Measurements from ENCODE around the gene LRRC42.
"Not testable (repeated sequence)": the region's sequence is repeated elsewhere in the genome, so short reads cannot be mapped to it uniquely, and the experiment has no call there.

The LRRC42 gene

GRCh38 chr1:54001591-54001990 lies 55.4 kb downstream of the LRRC42 start:
- Histone ChIP-seq H3K4me1 (ENCODE audit: low read depth, poor library complexity, severe bottlenecking) (no peaks in the 10 kb centered on the region), H2AFZ (ENCODE audit: low read depth) (no peak overlapping the region)
- no peak for TF ChIP-seq CTCF (conservative IDR thresholded peaks at IDR 0.05; ENCODE audit: low read depth, low read length)

GRCh38 chr1:54002544-54003248 lies 56.5 kb downstream of the LRRC42 start:
- TF ChIP-seq CTCF (conservative IDR thresholded peaks at IDR 0.05; ENCODE audit: low read depth, low read length), result no peak
- Histone ChIP-seq H2AFZ (ENCODE audit: low read depth) (no peak overlapping the region), H3K4me1 (ENCODE audit: low read depth, poor library complexity, severe bottlenecking) (no peaks in the 10 kb centered on the region), H3K4me3 (IDR thresholded peaks at IDR 0.05; ENCODE audit: insufficient read depth, low read depth, low read length) (no peak overlapping the region), H3K27ac (no peak overlapping the region), H3K79me2 (ENCODE audit: insufficient read depth, low read depth) (no peaks in the 10 kb centered on the region), H3K36me3 (ENCODE audit: insufficient read depth) (no peaks in the 10 kb centered on the region), H3K4me2 (no peak overlapping the region), H4K20me1 (ENCODE audit: insufficient read depth) (no peaks in the 10 kb centered on the region), H3K9ac (no peak overlapping the region), H3K27me3 (ENCODE audit: insufficient read depth, low read depth) (no peaks in the 10 kb centered on the region; the same call in 1 of the 2 replicates)

More at GRCh38 chr1:54001591-54001990, 55.4 kb downstream of the LRRC42 start:
- Histone ChIP-seq H3K9ac (no peak overlapping the region), H3K4me3 (IDR thresholded peaks at IDR 0.05; ENCODE audit: insufficient read depth, low read depth, low read length) (no peak overlapping the region), H3K4me2 (no peak overlapping the region), H3K27me3 (ENCODE audit: insufficient read depth, low read depth) (no peaks in the 10 kb centered on the region; the same call in 1 of the 2 replicates), H3K36me3 (ENCODE audit: insufficient read depth) (no peaks in the 10 kb centered on the region), H3K79me2 (ENCODE audit: insufficient read depth, low read depth) (no peaks in the 10 kb centered on the region), H4K20me1 (ENCODE audit: insufficient read depth) (no peaks in the 10 kb centered on the region), H3K27ac (no peak overlapping the region)

- H3K9ac ChIP-seq, result no peak overlapping the region
- no peaks in the 10 kb centered on the region; the same call in 1 of the 2 replicates for H3K27me3 ChIP-seq (ENCODE audit: insufficient read depth, low read depth)
- no peak overlapping the region for H3K4me2 ChIP-seq
- no peak for TF ChIP-seq CTCF (conservative IDR thresholded peaks at IDR 0.05; ENCODE audit: low read depth, low read length)
- no peaks in the 10 kb centered on the region for H3K36me3 ChIP-seq (ENCODE audit: insufficient read depth)
- H3K27ac ChIP-seq, result no peak overlapping the region
- no peak overlapping the region for H2AFZ ChIP-seq (ENCODE audit: low read depth)
- no peaks in the 10 kb centered on the region for H3K79me2 ChIP-seq (ENCODE audit: insufficient read depth, low read depth)
- no peak overlapping the region for H3K4me3 ChIP-seq (IDR thresholded peaks at IDR 0.05; ENCODE audit: insufficient read depth, low read depth, low read length)
- H3K4me1 ChIP-seq (ENCODE audit: low read depth, poor library complexity, severe bottlenecking), result no peaks in the 10 kb centered on the region
- no peaks in the 10 kb centered on the region for H4K20me1 ChIP-seq (ENCODE audit: insufficient read depth)
Observed at GRCh38 chr1:54003249-54003646, 57.1 kb downstream of the LRRC42 start.

- H2AFZ ChIP-seq (ENCODE audit: low read depth); H3K4me2 ChIP-seq; H3K27me3 ChIP-seq (ENCODE audit: insufficient read depth, low read depth); H3K4me1 ChIP-seq (ENCODE audit: low read depth, poor library complexity, severe bottlenecking); H4K20me1 ChIP-seq (ENCODE audit: insufficient read depth); H3K4me3 ChIP-seq (IDR thresholded peaks at IDR 0.05; ENCODE audit: insufficient read depth, low read depth, low read length); H3K9ac ChIP-seq; H3K36me3 ChIP-seq (ENCODE audit: insufficient read depth); H3K79me2 ChIP-seq (ENCODE audit: insufficient read depth, low read depth); H3K27ac ChIP-seq: not testable (repeated sequence)
Observed at GRCh38 chr1:54003750-54004480, 57.8 kb downstream of the LRRC42 start.
